ENCODE data around the gene FZR1. TPM values are rescaled to one million over a fixed set of nuclear protein-coding genes. Genes with fewer than 3 reads are reported as not detected.

FZR1 gene
- total RNA-seq, 1 experiment from 2014 or later: 51.4 TPM

GRCh38 chr19:3551792-3552095 is 45.6 kb downstream of the FZR1 start:
- H4K8ac ChIP-seq (replicated peaks; ENCODE audit: insufficient read length, low read depth, low read length): no peak overlapping the region
- no peak overlapping the region for H4K91ac ChIP-seq (ENCODE audit: insufficient read length, low read depth, low read length)
- peaks cover 3% of the 10 kb centered on the region for H4K20me1 ChIP-seq (ENCODE audit: control insufficient read depth, insufficient read depth, insufficient read length)
- peaks cover 6 to 9% of the 10 kb centered on the region in 2 experiments for H3K4me1 Mint-ChIP-seq
- H3K27me3 Mint-ChIP-seq (ENCODE audit: low read depth): peaks cover 10% of the 10 kb centered on the region
- H2AFZ ChIP-seq (ENCODE audit: low read length): no peak overlapping the region
- H3K9me3 Mint-ChIP-seq: no peaks in the 10 kb centered on the region
- TF ChIP-seq, protein P1, sequence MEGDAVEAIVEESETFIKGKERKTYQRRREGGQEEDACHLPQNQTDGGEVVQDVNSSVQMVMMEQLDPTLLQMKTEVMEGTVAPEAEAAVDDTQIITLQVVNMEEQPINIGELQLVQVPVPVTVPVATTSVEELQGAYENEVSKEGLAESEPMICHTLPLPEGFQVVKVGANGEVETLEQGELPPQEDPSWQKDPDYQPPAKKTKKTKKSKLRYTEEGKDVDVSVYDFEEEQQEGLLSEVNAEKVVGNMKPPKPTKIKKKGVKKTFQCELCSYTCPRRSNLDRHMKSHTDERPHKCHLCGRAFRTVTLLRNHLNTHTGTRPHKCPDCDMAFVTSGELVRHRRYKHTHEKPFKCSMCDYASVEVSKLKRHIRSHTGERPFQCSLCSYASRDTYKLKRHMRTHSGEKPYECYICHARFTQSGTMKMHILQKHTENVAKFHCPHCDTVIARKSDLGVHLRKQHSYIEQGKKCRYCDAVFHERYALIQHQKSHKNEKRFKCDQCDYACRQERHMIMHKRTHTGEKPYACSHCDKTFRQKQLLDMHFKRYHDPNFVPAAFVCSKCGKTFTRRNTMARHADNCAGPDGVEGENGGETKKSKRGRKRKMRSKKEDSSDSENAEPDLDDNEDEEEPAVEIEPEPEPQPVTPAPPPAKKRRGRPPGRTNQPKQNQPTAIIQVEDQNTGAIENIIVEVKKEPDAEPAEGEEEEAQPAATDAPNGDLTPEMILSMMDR (conservative IDR thresholded peaks at IDR 0.05): no peak
- no peak overlapping the region for H3K4me2 ChIP-seq (ENCODE audit: insufficient read depth, insufficient read length, low read length)
- H2BK12ac ChIP-seq (ENCODE audit: insufficient read length, low read depth, low read length): no peak overlapping the region
- no peaks in the 10 kb centered on the region for H3K9me3 ChIP-seq (ENCODE audit: control insufficient read depth, low read depth, low read length)
- no peaks in the 10 kb centered on the region for H3K79me2 ChIP-seq (ENCODE audit: insufficient read depth, low read length)
- H2BK120ac ChIP-seq (ENCODE audit: low read depth, low read length, poor library complexity, severe bottlenecking): no peak overlapping the region
- peak overlapping the region in 1 of 2 experiments; percentile 56; a peak in 1 of 5 replicates for H3K4me3 Mint-ChIP-seq
- H3K27ac Mint-ChIP-seq: no peak overlapping the region
- H3T11ph ChIP-seq (ENCODE audit: low read length): no peak overlapping the region
- no peak for DNase-seq
- H3K27ac ChIP-seq (ENCODE audit: insufficient read length, low read depth, low read length): no peak overlapping the region
- no peaks in the 10 kb centered on the region for H3K79me1 ChIP-seq (ENCODE audit: insufficient read depth, low read depth, low read length, poor library complexity, severe bottlenecking)
- no peak overlapping the region for H3K23ac ChIP-seq (ENCODE audit: insufficient read length, low read depth, low read length)
- H3K4ac ChIP-seq (ENCODE audit: low read depth, low read length): no peak overlapping the region
- H3K9ac ChIP-seq (ENCODE audit: extremely low read depth, insufficient read length, low read length): no peak overlapping the region
- no peak overlapping the region for H2BK15ac ChIP-seq (ENCODE audit: low read depth, low read length)
- H4K5ac ChIP-seq (ENCODE audit: insufficient read length, low read depth, low read length): no peak overlapping the region
- no peak overlapping the region for H2BK5ac ChIP-seq (ENCODE audit: insufficient read length, low read length)
- H2AK5ac ChIP-seq (ENCODE audit: insufficient read length, low read length): no peak overlapping the region
- no peak overlapping the region for H3K18ac ChIP-seq (ENCODE audit: insufficient read length, low read depth, low read length)
- H3K14ac ChIP-seq (ENCODE audit: insufficient read depth, low read length): no peak overlapping the region
- WGBS (ENCODE audit: extremely low coverage, insufficient read length, low lambda C conversion rate): no CpG with 5 or more reads among the region's 9 CpGs
- H3K36me3 Mint-ChIP-seq (ENCODE audit: insufficient read depth in 1 of 3, low read depth in 3 of 3): peaks cover 4 to 6% (median 5%) of the 10 kb centered on the region in 3 experiments; a peak in 4 of 7 replicates
- no peak overlapping the region for H2BK20ac ChIP-seq (ENCODE audit: low read depth, low read length, poor library complexity, severe bottlenecking)
- no peak overlapping the region for H3K56ac ChIP-seq (ENCODE audit: insufficient read length, low read depth, low read length)
- no peaks in the 10 kb centered on the region for H3K4me1 ChIP-seq (ENCODE audit: insufficient read depth, low read length)
- no peaks in the 10 kb centered on the region; the same call in 1 of the 2 replicates for H3K27me3 ChIP-seq (ENCODE audit: insufficient read depth, low read length)
- H3K23me2 ChIP-seq (ENCODE audit: insufficient read length, low read depth, low read length, poor library complexity, severe bottlenecking): peaks cover 3% of the 10 kb centered on the region

Measured in H9 (cell line).